Lower lobe of right lung (tissue), 2 donors: ENCODE results near the gene CDT1. TPM values are rescaled to one million over a fixed set of nuclear protein-coding genes. Genes with fewer than 3 reads are reported as not detected.

ENCODE experiments used
- ATAC-seq, 2 donors: fragments of 200-7000 bp; cut with Tn5 transposase; one replicate each; pipeline ENCODE4 v1.9.1; 2020 to 2022; ENCODE audit warnings: mild to moderate bottlenecking in 2 of 2, moderate library complexity in 2 of 2
- DNase-seq: peaks from one replicate; pipeline ENCODE4 v3.0.0-alpha.2; 2020
- H3K27ac ChIP-seq: fragments of 200-600 bp; one replicate; pipeline ENCODE4 v1.8.0; 2022
- H3K27me3 ChIP-seq: fragments of 200-600 bp; one replicate; pipeline ENCODE4 v1.8.0; 2022; ENCODE audit warnings: low read depth
- H3K36me3 ChIP-seq: fragments of 200-600 bp; one replicate; pipeline ENCODE4 v1.8.0; 2022; ENCODE audit warnings: mild to moderate bottlenecking
- H3K4me1 ChIP-seq: fragments of 200-600 bp; one replicate; pipeline ENCODE4 v1.8.0; 2022
- H3K4me3 ChIP-seq: fragments of 200-600 bp; one replicate; pipeline ENCODE4 v1.8.0; 2022; ENCODE audit warnings: mild to moderate bottlenecking
- H3K9me3 ChIP-seq: fragments of 200-600 bp; one replicate; pipeline ENCODE4 v1.8.0; 2022
- CTCF ChIP-seq: fragments of 200-600 bp; IDR thresholded peaks from one replicate; pipeline ENCODE4 v1.8.0; 2022; ENCODE audit warnings: antibody characterized with exemption, mild to moderate bottlenecking
- intact Hi-C: fragments of 100-400 bp; cut with DNase I; formaldehyde crosslinking; loops from one replicate; pipeline ENCODE4 v1.11.0; 2022
- total RNA-seq: library from RNA; stranded (reverse); fragmentation: NEBNext Ultra II Directional; extraction: Animal tissue kit (Norgen Biotek cat#: 25700); gene quantifications from one replicate; pipeline ENCODE4 v1.2.1, GENCODE V29; 2021
- donor health status: DM: no; HTN: yes; CAD: no; lungs with severe emphysema.

The CDT1 gene
- total RNA-seq, 1 donor from 2014 or later = 3.5 TPM

GRCh38 chr16:88816736-88817535, 13.3 kb downstream of the CDT1 start:
- ATAC-seq (no peak), DNase-seq (no peak)
- intact Hi-C loops = no loop called here
- Histone ChIP-seq H3K4me1 (peaks cover 14% of the 10 kb centered on the region), H3K4me3 (no peak overlapping the region), H3K27ac (no peak overlapping the region), H3K36me3 (peaks cover 8% of the 10 kb centered on the region), H3K27me3 (no peaks in the 10 kb centered on the region), H3K9me3 (no peaks in the 10 kb centered on the region)
- no peak for TF ChIP-seq CTCF

DNA sequence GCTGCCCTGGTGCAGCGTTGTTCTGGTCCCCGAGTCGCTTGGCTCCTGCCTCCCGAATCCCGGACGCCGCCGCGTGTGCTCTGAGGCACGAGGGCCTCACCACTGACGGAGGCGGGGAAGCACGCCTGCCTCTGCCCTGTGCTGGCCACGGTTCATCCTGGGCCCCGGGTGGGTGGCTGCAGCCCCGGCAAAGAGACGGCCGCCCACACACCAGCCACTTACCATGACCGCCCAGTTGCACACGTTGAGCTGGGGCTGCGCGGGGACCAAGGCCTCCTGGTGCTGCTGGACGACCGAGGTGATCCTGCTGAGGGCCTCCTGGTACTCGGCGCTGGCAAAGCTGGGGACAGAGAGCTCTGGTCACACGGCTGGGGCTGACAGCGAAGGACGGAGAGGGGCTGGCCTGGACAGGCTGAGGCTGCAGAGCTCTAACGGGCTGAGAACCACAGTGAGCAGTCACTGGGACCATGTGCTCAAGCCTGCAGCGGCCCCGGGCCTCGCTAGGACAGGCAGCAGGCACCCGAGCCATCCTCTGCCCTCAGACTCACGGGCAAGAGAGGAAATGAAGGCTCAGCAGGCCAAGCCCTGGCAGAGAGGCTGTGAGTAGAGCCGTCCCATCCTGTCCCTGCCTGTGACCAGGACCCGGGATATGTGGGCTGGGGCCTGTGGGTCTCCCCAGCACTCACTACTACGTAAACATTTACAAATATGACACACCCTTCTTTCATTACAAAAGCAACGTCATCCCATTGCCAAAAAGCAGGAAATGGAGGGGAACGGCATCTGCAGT, 14.4 kb downstream of the CDT1 start:
- DNase-seq (no peak), ATAC-seq (no peak)
- Histone ChIP-seq H3K9me3 (no peaks in the 10 kb centered on the region), H3K27me3 (no peaks in the 10 kb centered on the region), H3K36me3 (peaks cover 19% of the 10 kb centered on the region), H3K27ac (no peak overlapping the region), H3K4me3 (no peak overlapping the region), H3K4me1 (peaks cover 3% of the 10 kb centered on the region)
- intact Hi-C loops = no loop called here
- no peak for TF ChIP-seq CTCF

DNA sequence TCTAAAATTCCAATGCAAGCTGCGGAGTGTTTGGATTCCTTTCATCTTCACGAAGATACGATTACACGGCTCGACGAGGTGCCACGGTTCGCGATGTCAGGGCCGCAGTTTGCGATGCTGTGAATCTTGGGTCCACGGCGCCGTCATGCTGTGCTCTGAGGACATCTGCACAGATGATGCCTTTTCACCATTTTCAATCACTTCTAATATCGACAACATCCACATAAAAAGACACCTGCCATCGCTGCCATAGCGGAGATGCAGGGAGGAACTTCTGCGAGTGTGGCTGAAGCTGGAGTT, 14.9 kb downstream of the CDT1 start:
- no peaks in the 10 kb centered on the region for H3K27me3 ChIP-seq
- no peak overlapping the region for H3K4me3 ChIP-seq
- TF ChIP-seq CTCF = no peak
- H3K9me3 ChIP-seq = no peaks in the 10 kb centered on the region
- H3K27ac ChIP-seq = no peak overlapping the region
- DNase-seq (no peak), ATAC-seq (no peak)
- no peaks in the 10 kb centered on the region for H3K4me1 ChIP-seq
- peaks cover 21% of the 10 kb centered on the region for H3K36me3 ChIP-seq
- intact Hi-C loops = no loop called here

- Histone ChIP-seq H3K36me3 (peaks cover 24% of the 10 kb centered on the region), H3K9me3 (no peaks in the 10 kb centered on the region), H3K4me1 (no peaks in the 10 kb centered on the region), H3K27ac (no peak overlapping the region), H3K4me3 (no peak overlapping the region), H3K27me3 (no peaks in the 10 kb centered on the region)
- intact Hi-C loops = no loop called here
- TF ChIP-seq CTCF = no peak
- ATAC-seq = no peak
- no peak for DNase-seq
Measured at GRCh38 chr16:88819126-88819525, 15.5 kb downstream of the CDT1 start.

DNA sequence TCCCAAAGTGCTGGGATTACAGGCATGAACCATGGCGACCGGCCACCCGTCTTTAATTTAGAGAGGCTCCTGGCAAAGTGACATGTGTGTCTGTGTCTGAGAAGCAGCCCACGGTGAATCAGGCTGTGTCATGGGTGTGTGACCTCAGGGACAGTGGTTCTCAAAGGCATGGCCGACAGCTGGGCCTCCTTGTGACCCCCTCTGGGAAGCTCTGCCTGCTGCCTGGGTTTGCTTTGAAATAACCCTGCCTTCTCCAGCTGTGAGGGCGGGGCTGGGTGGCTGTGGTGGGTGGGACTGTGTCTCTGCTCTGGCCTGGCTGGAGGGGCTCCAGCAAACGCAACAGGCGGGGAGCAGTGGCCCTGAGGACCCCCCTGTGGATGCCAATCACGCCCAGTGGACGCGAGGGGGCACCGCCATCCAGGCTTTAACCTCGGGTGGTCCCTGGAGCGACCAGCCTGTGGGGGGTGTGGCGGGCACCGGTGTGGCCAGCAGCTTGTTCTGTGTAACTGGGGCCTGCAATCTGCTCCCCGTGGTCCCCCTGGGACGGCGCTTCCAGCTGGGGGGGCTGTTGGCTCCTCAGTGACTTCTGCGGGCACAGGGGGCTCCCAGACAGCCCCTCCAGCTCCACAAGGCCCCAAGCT, 16.9 kb downstream of the CDT1 start:
- Histone ChIP-seq H3K27me3 (no peaks in the 10 kb centered on the region), H3K9me3 (no peaks in the 10 kb centered on the region), H3K4me1 (no peaks in the 10 kb centered on the region), H3K27ac (no peak overlapping the region), H3K4me3 (no peak overlapping the region), H3K36me3 (peaks cover 30% of the 10 kb centered on the region)
- ATAC-seq = no peak
- TF ChIP-seq CTCF = no peak
- intact Hi-C loops = no loop called here
- DNase-seq = no peak
